HG03571 (cell line): Measurements from ENCODE around the gene SRI.
A peak's percentile ranks its signal among the peaks of the same experiment; 100 is the strongest.
"Not testable (repeated sequence)": the region's sequence is repeated elsewhere in the genome, so short reads cannot be mapped to it uniquely, and the experiment has no call there.

ENCODE experiments used
- ATAC-seq: cut with Tn5 transposase; IDR thresholded peaks from one replicate; pipeline ENCODE4 v1.9.1; 2021; ENCODE audit not compliant: unreplicated experiment

The SRI gene

GRCh38 chr7:88219781-88220747 is at the start of gene SRI:
Gene SRI (minus strand): TSS chr7:88220038. CDS start chr7:88220026, 12 bp downstream.
- ATAC-seq, result peak; percentile 64

DNA sequence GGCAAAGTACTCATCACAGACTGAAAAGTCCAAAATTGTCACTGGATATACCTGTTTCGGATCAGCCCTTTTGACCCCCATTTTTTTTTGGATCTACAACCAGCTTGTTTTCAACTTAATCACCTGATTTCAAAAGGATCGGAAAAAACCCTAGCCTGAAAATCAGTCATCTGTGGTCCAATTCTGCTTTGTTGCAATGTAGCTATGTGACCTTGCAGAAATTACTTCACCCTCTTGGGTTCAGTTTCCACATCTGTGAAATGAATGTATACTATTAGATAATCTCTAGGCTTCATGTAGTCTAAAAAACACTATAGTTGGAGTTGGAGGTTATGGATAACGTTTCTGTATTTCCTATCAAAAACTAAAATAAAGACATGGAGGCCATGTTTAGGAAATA is 49.7 kb upstream of the SRI start:
- ATAC-seq, result no peak

DNA sequence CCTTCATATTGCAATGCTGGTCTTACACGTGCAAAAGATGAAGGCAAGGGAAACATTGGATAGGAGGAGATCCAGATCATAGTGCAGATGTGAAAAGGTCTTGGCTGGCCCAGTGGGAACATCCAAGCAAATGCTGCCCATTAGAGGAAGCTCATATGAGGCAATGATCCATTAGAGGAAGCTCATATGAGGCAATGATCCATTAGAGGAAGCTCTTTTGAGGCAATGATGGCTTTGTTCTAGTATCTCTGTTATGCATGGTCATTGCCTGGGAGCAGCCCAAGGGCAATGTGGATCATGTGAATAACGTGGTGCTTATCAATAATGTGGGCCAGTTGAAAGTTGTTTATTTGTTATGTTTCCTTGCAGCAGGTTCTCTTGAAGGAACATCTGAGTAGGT is 49.0 kb upstream of the SRI start:
- no peak for ATAC-seq

- ATAC-seq, result no peak
These were observed 48.2 kb upstream of the SRI start for GRCh38 chr7:88268051-88268450.

DNA sequence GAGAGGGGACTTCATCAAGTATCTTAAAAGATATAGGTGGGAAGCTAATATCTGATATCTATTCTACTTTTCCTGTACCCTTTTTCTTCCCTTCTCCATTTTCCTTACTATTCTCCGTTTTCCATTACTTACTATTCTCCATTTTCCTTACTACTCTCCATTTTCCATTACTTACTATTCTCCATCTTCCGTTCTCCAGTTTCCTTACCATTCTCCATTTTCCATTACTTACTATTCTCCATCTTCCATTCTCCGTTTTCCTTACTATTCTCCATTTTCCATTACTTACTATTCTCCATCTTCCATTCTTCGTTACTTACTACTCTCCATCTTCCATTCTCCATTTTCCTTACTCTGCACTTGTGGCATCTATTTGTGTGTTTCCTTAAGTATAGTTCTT is 47.6 kb upstream of the SRI start:
- no peak for ATAC-seq

GRCh38 chr7:88264987-88265386 is 45.1 kb upstream of the SRI start:
- ATAC-seq, result not testable (repeated sequence)

- no peak for ATAC-seq
These were observed 42.7 kb upstream of the SRI start for GRCh38 chr7:88262562-88262961.

DNA sequence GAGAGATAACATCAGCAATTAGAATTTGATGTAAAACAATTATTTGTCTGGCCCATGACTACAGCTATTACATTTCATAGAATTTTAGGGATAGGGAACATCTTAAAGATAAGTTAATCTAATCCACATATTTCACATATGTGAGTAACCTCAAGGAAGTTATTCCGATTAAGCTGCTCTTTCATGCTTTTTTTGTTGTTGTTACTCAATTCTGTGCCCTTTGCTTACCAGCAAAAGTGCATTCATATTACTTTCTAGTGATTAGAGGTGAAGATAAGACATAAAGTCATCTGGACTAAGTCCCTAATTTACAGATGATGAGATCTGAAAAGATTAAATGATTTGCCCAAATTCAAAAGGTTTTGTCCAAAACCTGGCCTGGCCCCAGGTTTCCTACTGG is 40.9 kb upstream of the SRI start:
- ATAC-seq, result no peak

- ATAC-seq, result no peak
These were observed 40.0 kb upstream of the SRI start for GRCh38 chr7:88259656-88260380.

DNA sequence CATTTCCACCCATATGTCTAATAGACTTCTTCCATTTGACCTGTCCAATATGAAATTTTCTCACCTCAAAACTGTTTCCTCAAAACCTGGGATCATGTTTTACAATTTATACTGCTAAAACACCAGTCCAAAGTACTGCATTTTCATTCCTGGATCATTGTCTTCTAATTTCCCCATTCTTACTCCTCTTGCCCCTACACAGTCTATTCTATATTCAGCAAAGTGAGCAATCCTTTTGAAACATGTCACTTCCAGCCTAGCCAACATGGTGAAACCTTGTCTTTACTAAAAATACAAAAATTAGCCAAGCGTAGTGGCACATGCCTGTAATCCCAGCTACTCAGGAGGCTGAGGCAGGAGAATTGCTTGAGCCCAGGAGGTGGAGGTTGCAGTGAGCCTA is 38.5 kb upstream of the SRI start:
- ATAC-seq, result not testable (repeated sequence)

GRCh38 chr7:88256906-88257305 is 37.1 kb upstream of the SRI start:
- ATAC-seq, result no peak

DNA sequence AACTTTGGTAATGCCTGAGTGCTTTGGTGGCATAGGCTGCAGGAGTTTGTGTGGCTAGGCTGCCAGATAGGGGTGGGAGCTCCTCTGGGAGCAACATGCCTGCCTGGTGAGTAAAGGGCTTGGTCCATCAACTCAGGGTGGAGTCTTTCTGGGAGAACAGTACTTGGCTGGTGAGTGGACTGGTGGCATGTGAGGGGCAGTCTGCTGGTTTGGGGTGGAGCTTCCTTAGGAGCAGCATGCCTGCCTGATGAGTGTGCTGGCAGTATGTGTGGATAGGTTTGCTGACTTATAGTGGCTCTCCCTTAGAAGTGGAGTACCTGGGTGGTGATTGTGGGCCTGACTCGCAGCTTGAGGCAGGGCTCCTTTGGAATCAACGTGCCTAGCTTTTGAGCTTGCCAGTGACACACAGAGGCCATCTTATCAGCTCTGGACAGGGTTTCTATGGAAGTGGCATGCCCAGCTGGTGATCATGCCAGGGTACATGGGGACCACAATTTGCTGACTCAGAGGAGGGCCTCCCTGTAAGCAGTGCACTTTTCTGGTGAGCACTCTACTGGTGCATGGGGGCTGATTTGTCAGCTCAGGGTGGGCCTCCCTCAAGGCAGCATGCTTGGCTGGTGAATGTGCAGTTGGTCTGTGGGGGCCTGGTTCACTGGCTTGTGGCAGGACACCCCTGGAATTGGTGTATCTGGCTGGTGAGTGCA is 35.0 kb upstream of the SRI start:
- no peak for ATAC-seq

- no peak for ATAC-seq
These were observed 33.8 kb upstream of the SRI start for GRCh38 chr7:88253640-88254039.

DNA sequence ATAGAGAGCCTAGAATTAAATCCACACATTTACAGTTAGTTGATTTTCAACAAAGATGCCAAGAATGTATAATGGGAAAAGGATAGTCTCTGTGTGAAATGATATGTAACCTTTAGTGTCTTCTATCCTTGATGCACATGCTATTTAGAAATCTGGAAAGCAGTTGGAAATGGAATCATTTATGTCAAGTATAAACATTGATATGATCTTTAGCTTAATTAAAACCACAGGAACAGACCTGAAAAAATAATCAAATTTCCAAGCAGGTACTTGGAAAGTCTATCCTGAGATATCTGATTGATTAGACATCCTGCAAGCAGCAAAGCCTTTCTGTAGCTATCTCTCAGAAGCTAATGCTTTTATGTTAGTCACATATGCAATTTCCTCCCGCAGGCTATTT is 24.4 kb upstream of the SRI start:
- no peak for ATAC-seq

GRCh38 chr7:88243345-88243909 is 23.6 kb upstream of the SRI start:
- ATAC-seq, result peak; percentile 56

- ATAC-seq, result no peak
These were observed 20.0 kb upstream of the SRI start for GRCh38 chr7:88239852-88240251.

- no peak for ATAC-seq
These were observed 14.0 kb upstream of the SRI start for GRCh38 chr7:88233828-88234227.

GRCh38 chr7:88230646-88231045 is 10.8 kb upstream of the SRI start:
- ATAC-seq, result no peak

GRCh38 chr7:88229302-88229995 is 9.6 kb upstream of the SRI start:
- ATAC-seq, result no peak

GRCh38 chr7:88226886-88227516 is 7.2 kb upstream of the SRI start:
- ATAC-seq, result no peak
